Jurkat, Clone E6-1 (cell line): ENCODE results near the gene TEX44. TPM values are rescaled to one million over a fixed set of nuclear protein-coding genes. Genes with fewer than 3 reads are reported as not detected.
"Not testable (repeated sequence)": the region's sequence is repeated elsewhere in the genome, so short reads cannot be mapped to it uniquely, and the experiment has no call there.

Source experiments
- DNase-seq: peaks from one replicate; pipeline ENCODE4 v3.0.0-alpha.2; 2011; ENCODE audit warnings: low read depth, low spot score
- H3K4me3 ChIP-seq: 2 replicates; pipeline ENCODE4 v1.5.1; 2011; ENCODE audit warnings: mild to moderate bottlenecking, low read length, control low read depth, moderate library complexity
- polyA plus RNA-seq: library from polyadenylated mRNA; unstranded; fragments of >200 nt; gene quantifications from one replicate; pipeline ENCODE4 v1.2.1, GENCODE V29; 2012; ENCODE audit warnings: missing spikeins; ENCODE audit not compliant: insufficient read length, insufficient read depth

The TEX44 gene
- not detected for polyA plus RNA-seq

DNA sequence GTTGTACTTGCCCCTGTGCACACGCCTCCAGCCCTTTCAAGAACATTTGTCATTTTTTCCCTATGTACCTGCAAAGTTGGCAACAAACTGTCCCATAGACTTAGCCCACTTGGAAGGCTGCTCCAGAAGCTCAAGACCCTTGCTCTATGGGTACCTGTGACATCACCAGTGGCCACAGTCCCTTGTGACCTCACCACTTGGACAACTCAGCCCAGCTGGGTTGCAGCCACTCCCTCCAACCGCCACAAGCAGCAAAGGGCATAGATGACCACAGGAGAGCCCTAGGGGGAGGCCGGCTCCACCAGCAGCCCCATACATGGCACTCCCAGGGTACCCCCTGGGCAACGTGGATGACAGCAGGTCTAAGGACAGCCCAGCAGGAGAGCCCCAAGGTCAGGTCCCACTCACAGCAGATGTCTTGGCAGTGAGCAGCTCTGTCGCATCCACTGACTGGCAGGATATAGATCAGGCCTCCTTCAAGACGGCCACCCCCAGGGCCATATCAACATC lies at the start of gene TEX44:
Gene TEX44 (plus strand): TSS at position 229 of the 510 bp plus-strand sequence. CDS start 88 bp downstream, at position 317.
- no peak for DNase-seq

DNA sequence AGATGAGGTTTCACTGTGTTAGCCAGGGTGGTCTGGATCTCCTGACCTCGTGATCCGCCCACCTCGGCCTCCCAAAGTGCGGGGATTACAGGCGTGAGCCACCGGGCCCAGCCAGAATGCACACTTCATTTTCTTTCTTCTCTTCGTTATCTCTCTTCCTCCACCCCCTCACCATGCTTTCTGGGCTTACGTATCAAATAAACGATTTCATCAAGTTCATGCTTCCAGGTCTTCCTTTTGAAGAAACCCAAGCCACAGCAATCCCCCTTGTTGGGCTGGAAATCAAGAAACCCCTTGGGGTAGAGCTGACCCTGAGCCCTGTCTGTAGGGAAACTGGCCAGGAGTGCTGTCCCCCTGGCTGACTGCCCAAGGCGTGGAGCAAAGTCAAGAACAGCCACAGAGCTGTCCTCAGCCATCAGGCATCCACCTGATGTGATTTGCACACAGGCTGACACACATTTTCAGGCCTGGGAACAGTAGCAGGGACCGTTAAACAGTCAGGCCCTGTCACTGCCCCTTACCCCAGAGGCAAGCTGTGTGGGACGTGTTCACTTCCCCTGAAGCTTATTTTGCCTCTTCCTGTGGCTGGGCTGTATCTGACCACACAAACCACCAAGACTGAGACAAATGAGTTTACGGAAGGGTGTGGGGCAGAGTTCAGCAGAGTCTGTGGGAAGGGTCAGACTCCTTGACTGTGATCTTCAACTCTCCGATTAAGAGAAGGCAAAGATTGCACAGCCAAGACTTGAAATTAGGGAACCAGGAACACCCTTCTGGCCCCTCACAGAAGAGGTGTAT lies 47.4 kb upstream of the TEX44 start:
- peak; percentile 80 for DNase-seq
- H3K4me3 ChIP-seq, result peak overlapping the region; percentile 14

More for the DNA sequence above, at the start of gene TEX44:
- no peak within 1 kb of the TSS for H3K4me3 ChIP-seq

DNA sequence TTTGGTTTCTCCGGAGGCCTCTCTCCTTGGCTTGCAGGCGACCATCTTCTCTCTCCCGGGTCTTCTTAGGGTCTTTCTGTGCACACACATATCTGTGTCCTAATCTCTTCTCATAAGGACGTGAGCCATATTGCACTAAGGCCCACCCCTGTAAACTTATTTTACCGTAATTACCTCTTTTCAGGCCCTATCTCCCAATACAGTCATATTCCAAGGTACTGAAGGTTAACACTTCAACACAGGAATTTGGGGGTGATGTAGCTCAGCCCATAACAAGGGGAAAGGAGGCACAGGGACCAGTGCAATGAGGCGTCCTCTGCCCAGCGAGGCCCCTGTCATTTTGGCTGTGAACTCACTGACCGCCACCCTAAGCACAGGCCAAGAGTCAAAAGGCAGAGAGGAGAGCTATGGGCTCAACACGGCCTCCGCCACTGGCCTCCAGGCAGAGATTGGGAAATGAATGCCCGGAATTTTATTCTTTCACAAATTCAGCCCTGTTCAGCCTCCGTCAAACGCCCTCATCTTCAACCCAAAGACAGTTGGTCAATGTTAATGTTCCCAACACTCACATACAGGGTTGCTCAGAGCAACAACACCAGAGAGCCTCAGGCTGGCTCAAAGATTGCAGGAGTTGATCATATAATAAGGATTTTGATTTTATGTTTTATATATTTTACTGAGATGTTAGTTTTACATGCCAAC lies 46.5 kb upstream of the TEX44 start:
- H3K4me3 ChIP-seq, result no peak overlapping the region
- DNase-seq, result peak; percentile 19

DNA sequence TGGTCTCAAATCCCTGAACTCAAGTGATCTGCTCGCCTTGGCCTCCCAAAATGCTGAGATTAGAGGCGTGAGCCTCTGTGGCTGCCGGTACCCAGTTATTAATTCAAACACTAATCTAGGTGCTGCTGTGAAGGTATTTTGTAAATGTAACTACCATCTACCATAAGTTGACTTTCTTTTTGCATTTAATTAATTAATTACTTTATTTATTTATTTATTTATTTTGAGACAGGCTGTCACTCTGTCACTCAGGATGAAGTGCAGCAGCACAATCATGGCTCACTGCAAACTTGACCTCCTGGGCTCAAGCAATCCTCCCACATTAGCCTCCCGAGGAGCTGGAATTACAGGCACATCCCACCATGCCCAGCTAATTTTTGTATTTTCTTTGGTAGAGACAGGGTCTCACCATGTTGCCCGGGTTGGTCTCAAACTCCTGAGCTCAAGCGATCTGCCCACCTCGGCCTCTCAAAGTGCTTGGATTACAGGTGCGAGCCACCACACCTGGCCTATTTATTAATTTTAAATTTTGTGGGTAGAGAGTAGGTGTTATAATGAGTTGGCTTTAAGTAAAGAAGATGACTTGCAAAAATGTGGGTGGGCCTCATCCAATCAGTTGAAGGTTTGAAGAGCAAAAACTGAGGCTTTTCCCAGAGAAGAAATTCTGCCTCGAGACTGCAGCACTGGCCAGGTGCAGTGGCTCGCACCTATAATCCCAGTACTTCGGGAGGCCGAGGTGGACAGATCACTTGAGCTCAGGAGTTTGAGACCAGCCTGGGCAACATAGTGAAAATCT lies 45.2 kb upstream of the TEX44 start:
- no peak for DNase-seq
- no peak overlapping the region for H3K4me3 ChIP-seq

DNA sequence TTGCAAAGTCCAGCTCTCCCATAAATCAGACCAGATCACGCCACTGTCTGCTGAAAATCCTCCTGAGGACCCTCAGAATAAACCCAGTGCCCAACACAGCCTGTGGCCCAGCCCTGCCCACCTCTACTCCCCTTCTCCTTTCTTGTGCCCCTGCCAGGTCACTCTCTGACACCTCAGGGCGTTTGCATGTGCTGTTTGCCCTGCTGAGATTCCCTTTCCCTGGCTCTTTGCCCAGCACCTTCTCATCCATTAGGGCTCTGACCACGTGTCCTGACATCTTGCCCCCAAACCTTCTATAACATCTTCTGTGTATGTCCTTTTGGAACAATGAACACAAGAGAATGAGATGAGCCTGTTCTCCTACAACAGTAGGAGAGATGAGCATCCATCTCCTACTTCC lies 43.9 kb upstream of the TEX44 start:
- H3K4me3 ChIP-seq, result no peak overlapping the region
- no peak for DNase-seq

DNA sequence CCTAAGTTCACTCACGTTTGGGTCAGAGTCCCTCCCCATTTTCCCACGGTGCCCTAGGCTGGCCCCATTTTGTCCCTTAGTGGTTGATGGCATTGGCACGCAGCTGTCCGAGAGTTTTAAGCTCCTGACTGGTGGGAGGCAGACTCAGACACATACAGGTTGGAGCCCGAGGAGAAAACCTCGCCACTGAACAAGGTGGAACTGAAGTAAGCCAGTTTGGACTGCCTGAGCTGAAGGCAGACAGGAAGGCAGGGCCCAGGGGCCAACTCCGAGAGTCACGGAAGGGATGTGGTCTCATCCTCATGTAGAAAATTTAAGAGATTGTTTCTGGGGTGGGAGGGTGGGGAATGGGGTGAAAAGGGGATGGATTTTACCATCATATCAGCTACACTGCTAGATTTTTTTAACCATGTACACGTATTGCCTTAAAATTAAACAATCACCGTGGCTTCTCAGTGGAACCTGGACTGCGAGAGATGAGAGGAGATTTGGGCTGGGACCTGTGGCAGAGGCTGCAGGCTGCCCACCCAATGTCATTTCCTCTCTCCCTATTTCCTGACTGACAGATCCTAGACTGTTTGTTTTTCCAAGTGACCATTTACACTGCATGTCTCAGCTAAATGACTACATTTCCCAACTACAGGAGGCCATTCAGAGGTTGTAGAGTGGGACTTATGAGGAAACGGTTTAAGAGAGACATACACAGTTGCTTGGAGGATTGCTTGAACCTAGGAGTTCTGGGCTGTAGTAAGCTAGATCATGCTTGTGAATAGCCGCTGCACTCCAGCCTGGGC lies 43.0 kb upstream of the TEX44 start:
- DNase-seq, result peak; percentile 31
- no peak overlapping the region for H3K4me3 ChIP-seq

DNA sequence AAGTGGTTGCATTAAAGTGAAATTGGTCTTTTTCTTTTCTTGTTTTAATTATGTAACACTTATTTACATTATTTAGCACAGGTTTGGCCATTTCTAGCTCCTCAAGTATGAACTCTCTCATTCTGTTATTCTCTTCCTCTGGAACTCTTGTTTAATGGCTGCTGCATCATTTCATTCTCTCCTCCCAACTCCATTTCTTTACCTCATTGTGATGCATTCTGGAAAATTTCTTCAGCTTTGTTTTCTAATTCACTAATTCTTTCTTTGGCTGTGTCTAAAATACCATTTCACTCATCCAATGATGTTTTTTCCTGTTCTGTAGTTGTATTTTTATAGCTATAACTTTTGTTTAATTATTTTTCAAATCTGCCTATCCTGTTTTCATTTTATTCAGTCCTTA lies 39.9 kb upstream of the TEX44 start:
- no peak overlapping the region for H3K4me3 ChIP-seq
- no peak for DNase-seq

DNA sequence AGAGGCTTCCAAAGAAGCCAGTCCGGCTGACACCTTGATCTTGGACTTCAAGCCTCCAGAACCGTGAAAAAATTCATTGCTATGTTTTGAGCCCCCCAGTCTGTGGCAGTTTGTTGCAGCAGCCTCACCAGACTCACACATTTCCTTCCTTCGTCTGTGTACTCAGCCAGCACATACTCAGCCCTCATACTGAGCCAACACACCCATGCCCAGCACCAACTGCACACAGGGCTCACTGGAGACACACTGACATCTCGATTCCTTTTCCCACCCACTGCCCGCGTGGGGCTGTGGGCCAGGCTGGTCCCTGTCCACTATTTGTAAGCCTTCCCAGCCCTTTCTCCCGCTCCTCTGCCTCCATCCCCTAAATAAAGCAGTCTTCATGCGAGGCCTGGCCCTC lies 38.3 kb upstream of the TEX44 start:
- H3K4me3 ChIP-seq, result no peak overlapping the region
- DNase-seq, result no peak

DNA sequence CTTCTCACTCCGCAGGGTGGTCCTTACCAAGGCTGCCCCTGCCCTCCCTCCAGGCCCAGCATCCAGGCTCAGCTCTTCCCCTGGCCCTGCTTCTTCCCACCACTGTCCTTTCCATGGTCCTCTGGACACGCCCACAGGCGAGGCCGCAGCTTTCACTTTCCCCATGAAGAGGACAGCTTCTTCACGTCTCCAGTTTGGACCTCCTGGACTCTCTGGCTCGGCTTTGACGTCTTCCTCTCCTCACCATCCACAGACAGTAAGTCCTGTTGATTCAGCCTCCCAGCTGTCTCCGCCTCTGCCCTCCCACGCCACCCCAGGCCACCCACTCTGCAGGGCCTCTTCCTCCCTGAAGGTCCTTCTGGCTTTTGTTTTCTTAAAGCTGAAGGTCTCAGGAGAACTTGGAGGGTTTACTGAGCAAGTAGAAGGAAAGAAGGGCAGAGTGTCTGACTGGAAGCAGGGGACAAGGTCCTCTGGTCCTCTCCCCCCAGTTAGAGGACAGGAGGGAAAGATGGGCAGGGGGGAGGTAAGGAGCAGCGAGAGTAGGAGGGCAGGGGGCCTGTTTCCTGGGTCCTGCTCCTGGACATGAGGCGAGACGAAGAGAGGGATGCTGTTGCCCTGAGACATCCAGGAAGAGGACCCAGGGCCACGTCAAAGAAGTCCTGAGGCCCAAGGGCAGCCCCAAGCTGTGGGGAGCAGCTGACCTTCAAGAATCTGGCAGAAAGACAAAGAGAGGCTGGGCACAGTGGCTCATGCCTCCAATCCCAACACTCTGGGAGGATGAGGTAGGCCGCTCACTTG lies 37.7 kb upstream of the TEX44 start:
- DNase-seq, result no peak
- H3K4me3 ChIP-seq, result no peak overlapping the region

DNA sequence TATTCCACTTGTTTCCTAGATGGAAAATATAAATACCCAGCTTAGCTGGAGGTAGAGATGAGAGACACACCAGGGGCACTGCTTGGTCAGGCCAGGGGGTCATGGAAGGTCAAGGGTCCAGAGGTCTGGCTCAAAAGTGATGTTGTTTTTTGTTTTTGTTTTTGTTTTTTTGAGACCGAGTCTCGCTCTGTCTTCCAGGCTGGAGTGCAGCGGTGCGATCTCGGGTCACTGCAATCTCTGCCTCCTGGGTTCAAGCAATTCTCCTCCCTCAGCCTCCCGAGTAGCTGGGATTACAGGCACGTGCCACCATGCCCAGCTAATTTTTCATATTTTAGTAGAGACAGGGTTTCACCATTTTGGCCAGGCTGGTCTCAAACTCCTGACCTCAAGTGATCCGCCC lies 36.2 kb upstream of the TEX44 start:
- not testable (repeated sequence) for DNase-seq, H3K4me3 ChIP-seq

DNA sequence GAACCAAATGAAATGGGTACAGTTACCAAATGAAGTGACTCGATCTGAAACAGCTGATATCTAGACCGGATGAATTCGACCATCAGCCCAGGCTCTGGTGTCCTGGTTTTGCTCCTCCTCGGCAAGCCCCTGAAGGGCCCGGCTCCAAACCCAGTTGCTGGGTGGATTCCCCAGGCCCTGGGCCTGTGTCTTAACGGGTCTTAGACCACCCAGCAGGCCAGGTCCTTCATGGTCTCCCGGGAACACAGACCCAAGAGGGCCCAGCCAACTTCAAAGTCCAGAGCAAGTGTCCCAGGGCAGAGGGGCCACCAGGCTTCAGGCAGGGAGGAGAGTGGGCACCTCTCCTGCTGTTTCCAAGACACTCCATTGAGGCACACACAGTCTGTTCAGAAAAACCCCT lies 35.7 kb upstream of the TEX44 start:
- H3K4me3 ChIP-seq, result no peak overlapping the region
- no peak for DNase-seq

DNA sequence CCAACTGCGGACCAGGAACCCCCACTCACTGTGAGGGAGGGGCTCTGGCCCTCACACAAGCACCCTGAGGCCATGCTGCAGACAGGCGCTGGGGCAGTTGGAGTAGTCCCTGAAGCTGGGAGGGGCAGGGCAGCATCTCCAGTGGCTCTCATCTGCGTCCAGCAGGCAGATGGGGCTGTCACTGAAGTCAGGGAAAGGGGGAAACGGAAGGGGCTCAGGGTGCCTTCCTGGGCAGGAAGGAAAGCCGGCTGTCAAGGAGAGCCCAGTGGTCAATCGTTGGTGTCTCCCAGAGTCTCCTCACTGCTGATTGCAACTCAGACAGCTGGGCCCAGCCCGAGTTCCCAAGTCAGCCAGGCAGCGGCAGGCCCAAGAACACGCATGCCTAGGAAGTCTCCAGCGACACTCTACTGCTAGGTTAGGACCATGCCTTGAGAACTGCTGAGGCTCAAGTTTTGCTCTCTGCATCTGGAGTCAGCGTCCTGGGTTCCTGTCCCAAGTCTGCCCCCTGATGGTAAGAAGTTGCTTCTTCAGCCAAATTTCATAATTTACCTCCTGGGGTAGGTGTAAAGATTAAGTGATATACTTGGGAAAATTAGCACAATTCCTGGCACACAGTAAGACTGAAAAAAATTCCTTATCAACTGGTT lies 35.0 kb upstream of the TEX44 start:
- peak; percentile 85 for DNase-seq
- no peak overlapping the region for H3K4me3 ChIP-seq

DNA sequence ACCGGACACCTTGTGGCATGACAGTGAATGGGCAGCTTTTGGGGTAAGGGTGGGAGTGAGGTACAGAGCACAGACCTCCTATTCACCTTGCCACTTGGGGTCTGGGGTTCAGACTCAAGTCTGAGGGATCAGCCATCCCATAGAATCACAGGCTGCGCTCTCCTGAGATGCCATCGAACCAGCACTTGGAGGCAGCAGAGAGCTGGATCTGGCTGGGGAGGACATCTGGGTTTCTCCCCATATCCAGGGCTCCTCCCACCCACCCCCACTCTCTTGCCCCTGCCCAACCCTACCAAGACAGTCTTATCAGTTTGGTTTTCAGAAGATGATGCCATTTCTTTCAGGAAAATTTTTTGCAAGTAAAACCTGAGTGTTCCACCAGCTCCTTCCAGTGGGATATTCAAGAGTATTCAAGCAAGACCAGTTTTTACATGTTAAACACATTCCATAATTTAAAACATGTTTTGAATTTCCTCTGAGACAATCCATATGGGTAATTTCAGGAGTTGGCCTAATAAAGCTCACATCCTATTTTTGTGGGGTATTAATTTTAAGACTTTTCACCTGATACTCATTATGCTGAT lies 29.2 kb upstream of the TEX44 start:
- peak; percentile 47 for DNase-seq
- H3K4me3 ChIP-seq, result no peak overlapping the region

DNA sequence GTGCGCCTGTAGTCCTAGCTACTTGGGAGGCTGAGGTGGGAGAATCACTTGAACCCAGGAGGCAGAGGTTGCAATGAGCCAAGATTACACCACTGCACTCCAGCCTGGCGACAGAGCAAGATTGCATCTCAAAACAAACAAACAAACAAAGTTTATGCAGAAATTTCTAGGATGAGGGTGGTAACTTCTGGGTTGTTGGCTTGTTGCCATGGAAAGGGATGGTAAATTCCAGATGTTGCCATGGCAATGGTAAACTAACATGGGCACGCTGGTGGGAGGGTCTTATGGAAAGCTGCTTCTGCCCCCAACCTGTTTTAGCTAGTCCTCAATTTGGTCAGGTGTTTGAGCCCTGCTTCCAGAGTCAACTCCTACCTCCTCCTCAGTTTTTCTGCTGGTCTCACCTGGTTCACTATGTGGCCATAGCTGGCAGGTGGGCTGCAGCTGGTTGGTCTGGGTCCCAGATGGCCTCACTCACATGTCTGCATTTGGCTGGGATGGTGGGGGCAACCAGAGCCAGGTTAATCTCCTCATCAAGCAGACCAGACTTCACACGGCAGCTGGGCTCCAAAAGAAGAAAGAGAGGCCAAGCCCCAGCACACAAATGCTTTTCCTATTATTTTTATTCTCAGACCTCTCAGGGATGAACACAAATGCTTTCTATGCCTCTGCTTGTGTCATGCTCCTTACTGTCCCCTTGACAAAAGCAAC lies 26.6 kb upstream of the TEX44 start:
- no peak for DNase-seq
- H3K4me3 ChIP-seq, result no peak overlapping the region

DNA sequence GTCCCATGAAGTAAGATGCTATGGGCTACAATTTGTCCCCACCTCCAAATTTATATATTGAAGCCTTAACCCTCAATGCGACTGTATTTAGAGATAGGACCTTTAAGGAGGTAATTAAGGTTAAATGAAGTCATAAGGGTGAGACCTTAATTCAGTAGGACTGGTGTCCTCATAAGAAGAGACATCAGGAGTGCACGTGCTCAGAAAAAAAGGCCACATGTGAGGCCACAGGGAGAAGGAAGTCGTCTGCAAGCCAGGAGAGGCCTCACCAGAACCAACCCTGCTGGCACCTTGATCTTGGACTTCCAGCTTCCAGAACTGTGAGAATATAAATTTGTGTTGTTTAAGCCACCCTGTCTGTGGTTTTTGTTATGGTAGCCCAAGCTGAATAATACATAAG lies 25.5 kb upstream of the TEX44 start:
- DNase-seq, result no peak
- no peak overlapping the region for H3K4me3 ChIP-seq

DNA sequence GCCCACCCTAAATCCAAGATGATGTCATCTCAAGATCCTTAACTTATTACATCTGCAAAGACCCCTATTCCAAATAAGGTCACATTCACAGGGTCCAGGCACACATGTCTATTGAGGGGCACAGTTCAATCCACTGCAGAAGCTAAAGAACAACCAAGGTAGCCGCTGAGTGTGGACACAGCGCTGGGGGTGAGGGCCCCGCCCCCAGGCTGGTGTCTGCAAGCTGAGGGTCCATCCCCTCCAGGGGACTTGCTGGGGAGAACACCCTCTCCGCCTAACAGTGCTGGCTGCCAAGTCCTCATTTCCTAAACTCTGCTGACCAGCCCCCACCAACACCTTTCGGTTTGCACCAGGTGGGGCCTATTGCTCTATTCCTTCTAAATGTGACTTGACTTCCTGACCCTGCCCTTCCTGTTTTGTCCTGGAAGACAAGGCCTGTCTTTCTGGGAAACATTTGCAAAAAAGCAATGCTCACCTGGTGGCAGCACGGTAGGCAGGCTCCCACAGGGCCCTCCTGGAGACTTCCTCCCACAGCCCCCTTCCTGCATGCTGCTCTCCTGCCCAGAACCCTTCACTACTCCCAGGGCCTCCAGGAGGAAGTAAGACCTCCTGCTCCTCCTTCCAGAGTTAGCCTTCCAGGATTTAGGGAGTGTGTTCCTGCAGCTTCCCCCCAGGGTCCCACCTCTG lies 24.4 kb upstream of the TEX44 start:
- no peak for DNase-seq
- H3K4me3 ChIP-seq, result no peak overlapping the region
